GM12878 (cell line): ENCODE data around the gene SH3GL2. TPM values are rescaled to one million over a fixed set of nuclear protein-coding genes. Genes with fewer than 3 reads are reported as not detected.

Experiments
- ATAC-seq: fragments of 200-7000 bp; cut with Tn5 transposase; 3 replicates; pipeline ENCODE4 v1.9.1; 2020; ENCODE audit warnings: mild to moderate bottlenecking, moderate library complexity
- BruUV-seq: library from RNA; stranded (reverse); fragments of 400-500 nt; replicated peaks from 2 replicates; lab custom pipeline; 2021; lab: Mats Ljungman, UMichigan
- CTCF ChIA-PET: fragments of 300-600 bp; sonication (Branson Sonifier 250); formaldehyde crosslinking; extraction: SDS; loops from one replicate; lab custom pipeline; 2021; ENCODE audit warnings: inconsistent platforms; lab: Yijun Ruan, JAX
- POLR2A ChIA-PET: fragments of 350-600 bp; formaldehyde crosslinking; extraction: SDS; loops from one replicate; lab custom pipeline; 2021; ENCODE audit warnings: inconsistent platforms; lab: Charles Lee
- RAD21 ChIA-PET: fragments of 300-600 bp; sonication (Branson Sonifier 250); formaldehyde crosslinking; loops from one replicate; lab custom pipeline; 2023; ENCODE audit warnings: antibody characterized with exemption; ENCODE audit not compliant: unreplicated experiment; lab: Charles Lee
- SMC1A ChIA-PET: fragments of 300-600 bp; sonication (Branson Sonifier 250); formaldehyde crosslinking; loops from one replicate; lab custom pipeline; 2023; ENCODE audit not compliant: unreplicated experiment, uncharacterized antibody; lab: Charles Lee
- DNase-seq: peaks from one replicate; pipeline ENCODE4 v3.0.0-alpha.2; 2011; ENCODE audit warnings: low read depth, low spot score
- FAIRE-seq: peaks from 3 replicates; lab custom pipeline; 2011; peaks lifted over from hg19 to GRCh38; lab: Jason Lieb, UNC
- H2AFZ ChIP-seq: 2 replicates; pipeline ENCODE4 v1.6.0; 2011; ENCODE audit warnings: low read depth, low read length, control low read depth; ENCODE audit not compliant: control insufficient read depth
- H3K27ac ChIP-seq: 2 replicates; pipeline ENCODE4 v1.5.1; 2011; ENCODE audit warnings: control low read depth; ENCODE audit not compliant: control insufficient read depth, insufficient read depth
- H3K27me3 ChIP-seq, 2 experiments: replicated peaks in 1 of 2; 2 replicates each; pipeline versions ENCODE4 v1.6.0 to v1.6.1; 2011; ENCODE audit warnings: low read length in 1 of 2; ENCODE audit not compliant: control insufficient read depth in 2 of 2, insufficient read depth in 2 of 2
- H3K36me3 ChIP-seq, 2 experiments: 2 replicates each; pipeline ENCODE4 v1.5.1; 2011; ENCODE audit warnings: low read length in 1 of 2; ENCODE audit not compliant: control insufficient read depth in 2 of 2, insufficient read depth in 2 of 2
- H3K4me1 ChIP-seq: 2 replicates; pipeline ENCODE4 v1.6.1; 2011; ENCODE audit warnings: mild to moderate bottlenecking, low read length, moderate library complexity, mixed read lengths; ENCODE audit not compliant: control insufficient read depth, insufficient read depth
- H3K4me2 ChIP-seq: 2 replicates; pipeline ENCODE4 v1.6.0; 2011; ENCODE audit warnings: control low read depth; ENCODE audit not compliant: control insufficient read depth, insufficient read depth
- H3K4me3 ChIP-seq: fragments of 200-600 bp; sonication (generic); 2 replicates; pipeline ENCODE4 v1.5.1; 2016
- H3K79me2 ChIP-seq: 2 replicates; pipeline ENCODE4 v1.6.0; 2011; ENCODE audit warnings: low read length; ENCODE audit not compliant: control insufficient read depth, insufficient read depth
- H3K9ac ChIP-seq: 2 replicates; pipeline ENCODE4 v1.8.0; 2011; ENCODE audit warnings: low read length, control low read depth, mixed read lengths; ENCODE audit not compliant: control insufficient read depth, insufficient read depth
- H3K9me3 ChIP-seq: replicated peaks from 3 replicates; pipeline ENCODE4 v1.5.1; 2011; ENCODE audit warnings: mild to moderate bottlenecking, low read length; ENCODE audit not compliant: control insufficient read depth, insufficient read depth
- H4K20me1 ChIP-seq: 2 replicates; pipeline ENCODE4 v1.6.0; 2011; ENCODE audit not compliant: control insufficient read depth, insufficient read depth
- EED ChIP-seq: sonication (generic); IDR thresholded peaks from 2 replicates; pipeline ENCODE4 v1.6.1; 2016; ENCODE audit warnings: antibody characterized with exemption, low read depth
- EGR1 ChIP-seq, 2 experiments: IDR thresholded peaks; 1 replicate in 1 of 2; 2 replicates in 1 of 2; pipeline ENCODE4 v1.6.1; 2011 to 2012; ENCODE audit warnings: low read depth in 2 of 2, low read length in 2 of 2, borderline replicate concordance in 1 of 2, mild to moderate bottlenecking in 1 of 2, moderate library complexity in 1 of 2
- EZH2 ChIP-seq: IDR thresholded peaks from 2 replicates; pipeline ENCODE4 v1.6.1; 2012; ENCODE audit warnings: low read depth, mild to moderate bottlenecking, control low read depth, inconsistent platforms, low read length, borderline replicate concordance; ENCODE audit not compliant: control insufficient read depth
- HDGF ChIP-seq: fragments of 450-650 bp; IDR thresholded peaks from 2 replicates; pipeline ENCODE4 v1.6.1; 2016; ENCODE audit warnings: antibody characterized with exemption
- SMAD1 ChIP-seq: fragments of 450-650 bp; IDR thresholded peaks from 2 replicates; pipeline ENCODE4 v1.6.1; 2018; ENCODE audit warnings: mild to moderate bottlenecking, low read depth; ENCODE audit not compliant: partially characterized antibody
- TCF7 ChIP-seq: IDR thresholded peaks from 2 replicates; pipeline ENCODE4 v1.6.1; 2014; ENCODE audit warnings: antibody characterized with exemption, borderline replicate concordance
- WGBS: methylation state at CpG from one replicate; pipeline ENCODE4 v1.1.6; 2016; ENCODE audit warnings: low lambda C conversion rate; ENCODE audit not compliant: insufficient replicate concordance, insufficient coverage; ENCODE audit errors: missing lambda C conversion rate; 5-methylcytosine and 5-hydroxymethylcytosine counted together
- in situ Hi-C: fragments of 300-500 bp; cut with MboI; formaldehyde crosslinking; loops from 9 replicates; pipeline ENCODE4 v1.14.3; 2018; ENCODE audit warnings: mixed read lengths
- intact Hi-C: fragments of 100-400 bp; cut with micrococcal nuclease; formaldehyde crosslinking; loops from one replicate; pipeline ENCODE4 v1.14.2; 2022; ENCODE audit not compliant: unreplicated experiment
- polyA plus RNA-seq, 11 experiments: library from polyadenylated mRNA; depleted of rRNA in 4 of 11; unstranded in 6 of 11; stranded (reverse) in 5 of 11; fragments of >200 nt; fragmentation: Nextera tagmentation in 4 of 11; fragmentation: Illumina TruSeq in 1 of 11; extraction: Ambion mirVana in 4 of 11; extraction: Trizol in 1 of 11; gene quantifications; 1 replicate in 1 of 11; 2 replicates in 10 of 11; pipeline versions ENCODE4 v1.2.1 to v1.2.3, GENCODE V29; 2011 to 2016; ENCODE audit warnings: inconsistent platforms in 2 of 11, missing spikeins in 2 of 11, low read depth in 1 of 11
- total RNA-seq, 4 experiments: library from RNA; depleted of rRNA in 3 of 4; stranded (reverse); fragments of >200 nt in 3 of 4; fragmentation: Illumina TruSeq in 1 of 4; extraction: Trizol in 1 of 4; gene quantifications; 2 replicates each; pipeline versions ENCODE4 v1.2.1 to v1.2.3, GENCODE V29; 2013 to 2021
- TF ChIP-seq, protein P1 (sequence below): fragments of 450-650 bp; IDR thresholded peaks from 2 replicates; pipeline ENCODE4 v1.6.1; 2016; ENCODE audit warnings: mild to moderate bottlenecking

SH3GL2 gene
- total and polyA plus RNA-seq, 10 of the 15 experiments (the other 5 are each of a cell fraction or from before 2014, with no cell fraction given) = not detected

GRCh38 chr9:17535176-17535575, 43.7 kb upstream of the SH3GL2 start:
- CTCF ChIA-PET = interaction anchor here (0.8 to 3.7 kb wide), 6 partner anchors 10 to 678 kb away, joined by 3 to 24 read pairs (median 3); no protein-coding TSS in a partner anchor
- H3K79me2 ChIP-seq = no peaks in the 10 kb centered on the region
- no peak overlapping the region for H3K4me2 ChIP-seq
- H3K4me1 ChIP-seq = no peaks in the 10 kb centered on the region
- POLR2A ChIA-PET = no interaction called here
- no peaks in the 10 kb centered on the region for H3K9me3 ChIP-seq
- BruUV-seq = no TSS peak
- in situ Hi-C loops (loop anchor here (10.0 kb wide), 2 partner anchors 270 to 670 kb away; no protein-coding TSS in a partner anchor), intact Hi-C loops (no loop called here)
- TF ChIP-seq EED = no peak
- no peak overlapping the region for H3K27ac ChIP-seq
- 53% methylated on average over 3 of the region's 3 CpGs for WGBS
- H3K36me3 ChIP-seq = no peaks in the 10 kb centered on the region
- SMC1A ChIA-PET = no interaction called here
- FAIRE-seq (no peak), DNase-seq (no peak), ATAC-seq (no peak)
- no peak overlapping the region for H2AFZ ChIP-seq
- H3K27me3 ChIP-seq = no peaks in the 10 kb centered on the region
- no peaks in the 10 kb centered on the region for H4K20me1 ChIP-seq
- RAD21 ChIA-PET = no interaction called here
- H3K9ac ChIP-seq = no peak overlapping the region
- no peak overlapping the region for H3K4me3 ChIP-seq

DNA sequence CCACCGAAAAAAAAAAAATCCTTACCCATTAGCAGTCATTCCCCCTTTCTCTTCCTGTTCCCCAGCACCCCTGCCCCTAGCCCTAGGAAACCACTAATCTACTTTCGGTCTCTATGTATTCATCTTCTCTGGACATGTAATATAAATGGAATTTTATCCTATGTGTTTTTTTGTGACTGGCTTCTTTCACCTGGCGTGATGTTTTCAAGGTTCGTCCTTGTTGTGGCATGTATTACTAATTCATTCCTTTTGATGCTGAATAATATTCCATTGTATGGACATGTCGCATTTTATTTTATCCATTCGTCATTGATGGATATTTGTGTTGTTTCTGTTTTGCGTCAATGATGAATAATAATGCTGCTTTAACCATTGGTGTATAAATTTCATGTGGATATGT, 42.8 kb upstream of the SH3GL2 start:
- CTCF ChIA-PET = interaction anchor here (1.3 to 1.4 kb wide), 2 partner anchors 11 to 15 kb away, joined by 3 read pairs; no protein-coding TSS in a partner anchor
- intact Hi-C loops = no loop called here
- Histone ChIP-seq H3K4me2 (no peak overlapping the region), H3K27me3 (no peaks in the 10 kb centered on the region), H3K4me1 (no peaks in the 10 kb centered on the region), H3K9me3 (no peaks in the 10 kb centered on the region), H3K9ac (no peak overlapping the region), H3K4me3 (no peak overlapping the region), H4K20me1 (no peaks in the 10 kb centered on the region), H3K27ac (no peak overlapping the region), H3K36me3 (no peaks in the 10 kb centered on the region), H3K79me2 (no peaks in the 10 kb centered on the region), H2AFZ (no peak overlapping the region)
- RAD21 ChIA-PET = no interaction called here
- DNase-seq (no peak), ATAC-seq (no peak), FAIRE-seq (no peak)
- SMC1A ChIA-PET = no interaction called here
- WGBS = 34% methylated on average over 7 of the region's 7 CpGs
- no TSS peak for BruUV-seq
- TF ChIP-seq SMAD1 = no peak
- TF ChIP-seq, protein P1, sequence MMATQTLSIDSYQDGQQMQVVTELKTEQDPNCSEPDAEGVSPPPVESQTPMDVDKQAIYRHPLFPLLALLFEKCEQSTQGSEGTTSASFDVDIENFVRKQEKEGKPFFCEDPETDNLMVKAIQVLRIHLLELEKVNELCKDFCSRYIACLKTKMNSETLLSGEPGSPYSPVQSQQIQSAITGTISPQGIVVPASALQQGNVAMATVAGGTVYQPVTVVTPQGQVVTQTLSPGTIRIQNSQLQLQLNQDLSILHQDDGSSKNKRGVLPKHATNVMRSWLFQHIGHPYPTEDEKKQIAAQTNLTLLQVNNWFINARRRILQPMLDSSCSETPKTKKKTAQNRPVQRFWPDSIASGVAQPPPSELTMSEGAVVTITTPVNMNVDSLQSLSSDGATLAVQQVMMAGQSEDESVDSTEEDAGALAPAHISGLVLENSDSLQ = no peak
- TF ChIP-seq HDGF = no peak
- no peak for TF ChIP-seq EGR1 (IDR thresholded peaks at IDR 0.05; ENCODE audit: borderline replicate concordance in 1 of 2, low read depth in 2 of 2, low read length in 2 of 2)
- no peak for TF ChIP-seq EZH2
- no peak for TF ChIP-seq TCF7
- in situ Hi-C loops = loop anchor here (10.0 kb wide), 2 partner anchors 269 to 669 kb away; no protein-coding TSS in a partner anchor
- POLR2A ChIA-PET = no interaction called here
